GM06990 (cell line): ENCODE measurements around the gene TRIM36.

Source experiments
- DNase-seq: peaks from one replicate; pipeline ENCODE4 v3.0.0-alpha.2; 2011; ENCODE audit not compliant: insufficient read length; ENCODE audit errors: extremely low read depth
- H3K27me3 ChIP-seq: replicated peaks from 2 replicates; pipeline ENCODE4 v1.6.0; 2011; ENCODE audit warnings: low read length; ENCODE audit not compliant: control insufficient read depth, insufficient read depth
- H3K36me3 ChIP-seq: 2 replicates; pipeline ENCODE4 v1.5.1; 2011; ENCODE audit warnings: low read length; ENCODE audit not compliant: control insufficient read depth, insufficient read depth
- H3K4me3 ChIP-seq: replicated peaks from 2 replicates; pipeline ENCODE4 v1.5.1; 2011; ENCODE audit warnings: low read depth, mild to moderate bottlenecking, control low read depth, low read length
- CTCF ChIP-seq: IDR thresholded peaks from 2 replicates; pipeline ENCODE4 v1.5.1; 2011; ENCODE audit warnings: low read length, control low read depth, mild to moderate bottlenecking, inconsistent platforms; ENCODE audit not compliant: insufficient read depth, poor library complexity, severe bottlenecking

The TRIM36 gene

GRCh38 chr5:115170929-115171510 is 1.3 kb upstream of the TRIM36 start:
- no peaks in the 10 kb centered on the region; the same call in 1 of the 2 replicates for H3K27me3 ChIP-seq
- H3K36me3 ChIP-seq: no peaks in the 10 kb centered on the region
- TF ChIP-seq CTCF: no peak
- no peak overlapping the region for H3K4me3 ChIP-seq
- no peak for DNase-seq

- peak overlapping the region; percentile 74 for H3K4me3 ChIP-seq
- TF ChIP-seq CTCF: no peak
- no peaks in the 10 kb centered on the region for H3K36me3 ChIP-seq
- DNase-seq: no peak
- no peaks in the 10 kb centered on the region; the same call in 1 of the 2 replicates for H3K27me3 ChIP-seq
These were observed 623 bp upstream of the TRIM36 start for GRCh38 chr5:115170134-115170928.

- H3K4me3 ChIP-seq: peak overlapping the region; percentile 74
- TF ChIP-seq CTCF: no peak
- no peaks in the 10 kb centered on the region; the same call in 1 of the 2 replicates for H3K27me3 ChIP-seq
- peak; percentile 48 for DNase-seq
- H3K36me3 ChIP-seq: no peaks in the 10 kb centered on the region
These were observed 750 bp downstream of the TRIM36 start for GRCh38 chr5:115168829-115169486.

- TF ChIP-seq CTCF: no peak
- no peak for DNase-seq
- no peaks in the 10 kb centered on the region for H3K36me3 ChIP-seq
- H3K27me3 ChIP-seq: no peaks in the 10 kb centered on the region; the same call in 1 of the 2 replicates
- no peak overlapping the region for H3K4me3 ChIP-seq
These were observed 2.8 kb downstream of the TRIM36 start for GRCh38 chr5:115166744-115167393.

- Histone ChIP-seq H3K27me3 (no peaks in the 10 kb centered on the region; the same call in 1 of the 2 replicates), H3K4me3 (no peak overlapping the region), H3K36me3 (no peaks in the 10 kb centered on the region)
- DNase-seq: no peak
- no peak for TF ChIP-seq CTCF
These were observed 3.9 kb downstream of the TRIM36 start for GRCh38 chr5:115165790-115166189.
